ENCODE measurements around the gene EYA2.

DNA sequence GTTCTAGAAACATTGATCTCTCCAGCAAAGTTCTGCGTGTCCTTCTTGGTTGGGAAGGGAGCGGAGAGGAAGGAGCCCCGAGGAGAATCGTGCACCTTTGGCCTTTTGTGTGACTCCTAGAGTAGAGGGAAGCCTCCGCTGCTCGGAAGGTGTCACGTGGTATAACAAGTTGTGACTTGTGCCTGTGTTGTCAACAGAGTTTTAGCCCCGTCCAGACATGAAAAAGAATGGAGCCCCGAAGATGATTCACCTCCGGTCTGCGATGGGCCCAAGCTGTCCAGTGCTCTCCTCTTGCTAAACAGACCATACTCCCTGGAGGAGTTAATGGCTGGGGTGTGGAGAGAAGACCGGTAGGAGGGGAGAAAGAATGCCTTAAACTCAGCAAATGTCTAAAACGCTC is 7.0 kb downstream of the EYA2 start:
- TF ChIP-seq POLR2A (IDR thresholded peaks at IDR 0.05) = no peak
- no peak for TF ChIP-seq CTCF (IDR thresholded peaks at IDR 0.05)

Measured in gastroesophageal sphincter (tissue), 3 donors.